GM12874 (cell line): ENCODE data around the gene TRNP1.

Source experiments
- TF ChIP-seq, protein P1 (sequence below): IDR thresholded peaks from 2 replicates; pipeline ENCODE4 v1.5.1; 2011; ENCODE audit warnings: low read depth, mild to moderate bottlenecking, control low read depth, low read length, moderate library complexity; ENCODE audit not compliant: insufficient read depth

TRNP1 gene

DNA sequence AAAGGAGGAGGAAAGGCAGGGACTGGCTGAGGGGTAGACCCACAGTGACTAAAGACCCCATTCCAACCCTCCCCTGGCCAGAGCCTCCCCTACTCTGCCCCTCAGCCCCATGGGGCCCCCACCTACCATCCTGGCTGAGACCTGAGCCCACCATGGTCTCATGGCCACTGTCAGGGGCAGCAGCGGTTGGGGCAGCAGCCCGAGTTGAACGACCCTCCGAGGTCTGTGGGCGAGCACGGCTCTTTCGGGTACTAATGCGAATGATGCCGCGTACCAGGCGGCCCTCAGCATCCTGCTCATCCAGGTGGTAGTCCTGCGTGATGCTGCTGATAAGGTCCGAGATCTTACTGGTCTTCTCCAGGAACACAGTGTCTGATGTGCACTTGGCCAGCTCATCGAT, 42.3 kb upstream of the TRNP1 start:
- TF ChIP-seq, protein P1, sequence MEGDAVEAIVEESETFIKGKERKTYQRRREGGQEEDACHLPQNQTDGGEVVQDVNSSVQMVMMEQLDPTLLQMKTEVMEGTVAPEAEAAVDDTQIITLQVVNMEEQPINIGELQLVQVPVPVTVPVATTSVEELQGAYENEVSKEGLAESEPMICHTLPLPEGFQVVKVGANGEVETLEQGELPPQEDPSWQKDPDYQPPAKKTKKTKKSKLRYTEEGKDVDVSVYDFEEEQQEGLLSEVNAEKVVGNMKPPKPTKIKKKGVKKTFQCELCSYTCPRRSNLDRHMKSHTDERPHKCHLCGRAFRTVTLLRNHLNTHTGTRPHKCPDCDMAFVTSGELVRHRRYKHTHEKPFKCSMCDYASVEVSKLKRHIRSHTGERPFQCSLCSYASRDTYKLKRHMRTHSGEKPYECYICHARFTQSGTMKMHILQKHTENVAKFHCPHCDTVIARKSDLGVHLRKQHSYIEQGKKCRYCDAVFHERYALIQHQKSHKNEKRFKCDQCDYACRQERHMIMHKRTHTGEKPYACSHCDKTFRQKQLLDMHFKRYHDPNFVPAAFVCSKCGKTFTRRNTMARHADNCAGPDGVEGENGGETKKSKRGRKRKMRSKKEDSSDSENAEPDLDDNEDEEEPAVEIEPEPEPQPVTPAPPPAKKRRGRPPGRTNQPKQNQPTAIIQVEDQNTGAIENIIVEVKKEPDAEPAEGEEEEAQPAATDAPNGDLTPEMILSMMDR, result no peak

DNA sequence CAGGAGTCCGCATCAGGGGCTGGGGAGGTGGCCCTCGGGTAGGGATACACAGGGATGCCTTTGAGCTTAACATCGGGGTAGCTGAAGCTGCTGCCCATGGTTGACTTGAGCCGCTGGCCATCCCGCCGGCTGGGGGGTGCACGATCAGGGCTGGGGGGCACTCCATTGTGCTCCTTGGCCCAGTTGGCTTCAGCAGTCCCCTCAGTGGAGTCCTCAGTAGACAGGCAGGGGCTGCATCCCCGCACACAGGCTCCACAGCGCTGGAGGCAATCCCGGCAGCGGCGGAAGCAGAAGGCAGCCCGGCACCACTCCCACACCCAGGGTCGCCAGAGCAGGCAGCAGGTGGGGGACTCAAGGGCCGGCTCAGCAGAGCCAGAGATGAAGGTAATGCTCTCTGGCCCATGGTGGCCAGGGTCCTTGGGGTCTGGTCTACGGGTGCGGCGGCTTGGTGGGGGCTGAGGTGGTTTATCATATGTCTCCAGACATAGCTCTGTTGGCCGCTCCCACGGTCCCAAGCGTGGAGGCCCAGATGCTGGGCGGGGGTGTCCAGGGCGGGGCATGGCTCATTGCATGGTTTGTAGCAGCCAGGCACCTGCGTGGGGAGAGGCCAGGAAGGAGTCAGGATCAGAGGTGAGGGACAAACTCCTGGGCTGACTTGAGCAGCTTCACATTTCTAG, 41.5 kb upstream of the TRNP1 start:
- TF ChIP-seq, protein P1, result no peak

DNA sequence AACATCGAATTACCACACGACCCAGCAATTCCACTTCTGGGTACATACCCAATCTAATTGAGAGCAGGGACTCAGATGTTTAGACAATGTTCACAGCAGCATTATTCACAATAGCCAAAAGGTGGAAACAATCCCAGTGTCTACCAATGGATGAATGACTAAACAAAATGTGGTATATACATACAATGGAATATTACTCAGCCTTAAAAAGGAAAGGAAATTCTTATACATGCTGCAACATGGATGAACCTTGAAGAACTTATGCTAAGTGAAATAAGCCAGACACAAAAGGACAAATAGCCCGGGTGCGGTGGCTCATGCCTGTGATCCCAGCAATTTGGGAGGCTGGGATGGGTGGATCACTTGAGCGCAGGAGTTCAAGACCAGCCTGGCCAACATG, 40.1 kb upstream of the TRNP1 start:
- TF ChIP-seq, protein P1, result no peak

DNA sequence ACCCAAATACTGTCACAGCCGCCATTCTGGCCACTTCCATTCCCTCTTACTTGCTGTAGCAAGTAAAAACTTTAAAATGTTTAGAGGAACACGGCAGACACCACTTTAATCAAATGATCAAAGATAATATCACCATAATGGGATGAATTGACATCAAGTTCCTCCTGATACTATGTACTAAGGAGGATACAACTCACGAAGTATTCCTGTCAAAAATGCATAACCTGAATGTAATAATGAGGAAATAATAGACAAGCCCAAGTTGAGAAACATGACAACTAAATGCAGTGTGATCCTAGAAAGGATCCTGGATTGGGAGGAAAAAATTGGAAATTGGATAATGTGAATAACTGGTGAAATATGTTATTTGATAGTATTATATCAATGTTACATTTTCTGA, 37.2 kb upstream of the TRNP1 start:
- TF ChIP-seq, protein P1, result no peak

DNA sequence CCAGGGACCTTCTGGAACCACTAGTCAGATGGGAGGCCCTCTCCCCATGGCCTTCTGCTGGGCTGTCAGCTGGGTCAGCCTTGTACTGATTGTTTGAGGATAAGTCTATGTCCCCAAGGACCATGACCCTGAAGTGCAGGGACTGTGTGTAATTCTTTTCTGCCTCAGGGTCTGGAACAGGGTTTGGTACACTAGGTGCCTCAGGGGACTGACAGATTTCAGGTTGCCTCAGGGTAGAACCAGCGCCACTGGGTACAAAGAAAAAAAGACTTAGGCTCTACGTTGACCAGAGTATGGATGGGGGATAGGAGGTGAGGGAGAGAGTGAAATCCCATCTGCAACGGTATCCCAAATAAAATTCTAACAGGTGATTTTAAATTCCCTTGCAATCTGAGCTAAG, 36.2 kb upstream of the TRNP1 start:
- TF ChIP-seq, protein P1, result no peak

DNA sequence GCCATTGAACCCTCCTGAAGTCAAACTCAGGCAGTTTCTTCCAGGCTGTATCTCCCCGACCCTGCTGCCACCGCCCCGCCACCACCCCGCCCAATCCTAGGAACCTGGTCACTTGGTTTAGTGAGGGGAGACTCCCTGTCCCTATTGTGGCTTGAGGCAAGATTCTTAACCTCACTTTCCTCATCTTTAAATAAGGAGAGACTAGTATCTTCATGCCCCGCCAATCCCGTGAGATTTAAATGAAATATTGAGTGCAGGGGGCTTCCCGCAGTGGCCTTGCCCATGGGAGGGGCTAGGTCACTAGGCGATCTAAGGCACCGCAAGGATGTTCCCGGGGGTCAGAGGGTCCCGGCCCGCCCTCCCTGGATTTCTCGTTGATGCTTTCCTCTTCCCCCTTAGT, 34.2 kb upstream of the TRNP1 start:
- TF ChIP-seq, protein P1, result no peak

DNA sequence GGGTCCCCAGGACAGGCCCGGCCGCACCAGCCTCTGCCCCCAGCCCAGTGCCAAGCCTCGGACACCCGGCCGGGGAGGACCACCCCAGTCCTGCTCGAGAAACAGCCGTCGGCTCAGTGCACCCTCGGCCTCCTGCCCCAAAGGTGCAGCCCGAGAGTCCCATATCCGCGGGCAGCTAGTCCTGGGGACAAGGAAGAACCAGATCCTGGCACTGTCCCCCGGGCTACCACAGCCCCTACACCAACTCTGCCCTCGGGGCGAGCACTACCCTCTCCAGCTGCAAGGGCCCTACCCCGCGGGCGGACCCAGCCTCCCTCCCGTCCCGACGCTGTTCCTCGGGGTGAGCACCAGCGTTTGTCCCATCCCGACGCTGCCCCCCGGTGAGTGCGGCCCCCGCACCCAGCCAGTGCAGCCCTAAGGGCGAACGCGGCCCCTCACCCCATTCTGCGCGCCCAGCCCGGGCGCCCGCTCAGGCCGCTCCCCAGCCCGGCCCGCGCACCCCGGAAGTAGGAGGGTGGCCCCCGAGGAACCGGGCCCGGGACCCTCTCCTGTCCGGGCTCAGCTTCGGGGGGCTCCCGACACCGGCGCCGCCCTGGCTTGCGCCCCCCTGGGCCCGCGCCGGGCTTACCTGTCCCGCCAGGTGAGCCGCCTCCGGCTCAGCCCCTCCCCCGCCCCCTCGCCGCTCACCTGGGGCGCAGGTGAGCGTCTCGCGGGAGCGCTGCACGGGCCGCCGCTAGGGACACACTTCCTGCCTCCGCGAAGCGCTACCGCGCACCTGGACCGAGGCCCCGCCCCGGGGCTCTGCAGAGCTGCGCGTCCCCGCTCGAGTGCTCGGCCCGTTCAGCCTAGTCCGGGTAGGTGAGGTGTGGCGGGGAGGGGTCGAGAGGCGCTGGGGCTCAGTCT, 33.5 kb upstream of the TRNP1 start, which contains the start of gene KDF1:
KDF1 (minus strand) TSS at position 747 of the 903 bp plus-strand sequence. CDS start 8,088 bp downstream, outside the sequence.
- TF ChIP-seq, protein P1, result peak; percentile 23; the same call in 1 of the 2 replicates
